ENCODE results near the gene IL3.

Gene IL3

DNA sequence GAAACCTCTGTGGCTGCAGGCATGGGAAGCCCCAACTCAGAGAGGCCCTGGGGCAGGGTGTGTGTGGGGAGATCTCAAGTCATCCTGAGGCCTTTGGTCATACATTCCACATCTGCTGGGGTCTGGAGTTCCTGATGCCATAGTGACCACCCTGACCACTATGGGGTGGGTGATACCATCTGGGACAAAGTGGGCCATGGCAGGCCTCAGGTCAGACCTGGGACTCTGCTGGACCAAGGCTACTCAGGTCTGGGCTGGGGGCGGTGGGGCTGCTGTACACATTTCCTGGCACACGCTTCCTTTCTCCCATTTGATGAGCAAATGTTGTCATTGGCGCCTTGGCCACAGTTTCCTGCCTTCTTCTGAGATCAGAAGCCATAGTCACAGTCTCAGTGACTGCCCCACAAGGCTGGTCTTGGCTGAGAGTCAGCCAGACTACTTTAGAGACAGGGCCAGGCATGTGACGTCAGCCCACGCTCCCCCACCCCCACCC, 33.9 kb upstream of the IL3 start:
- DNase-seq = no peak

DNA sequence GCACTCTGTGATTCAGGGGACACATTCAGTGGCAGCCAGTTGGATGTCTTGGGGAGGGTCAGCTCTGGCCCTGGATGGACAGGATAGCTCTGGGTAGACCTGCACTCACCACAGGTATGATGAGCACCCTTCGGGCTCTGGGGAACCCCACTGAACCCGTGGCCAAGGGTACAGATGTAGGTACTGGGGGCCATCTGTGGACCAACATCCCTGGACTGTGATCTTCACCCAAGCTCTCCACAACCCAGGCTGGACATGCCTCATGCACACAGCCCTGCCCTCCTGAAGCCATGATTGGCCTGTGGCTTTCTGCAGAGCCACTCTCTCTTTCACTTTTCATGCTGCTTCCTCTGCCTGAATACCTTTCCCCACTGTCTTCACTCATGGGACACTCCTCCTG, 33.4 kb upstream of the IL3 start:
- DNase-seq = no peak

GRCh38 chr5:132029609-132030330, 30.7 kb upstream of the IL3 start:
- no peak for DNase-seq

- DNase-seq = no peak
Measured at GRCh38 chr5:132030610-132031009, 29.8 kb upstream of the IL3 start.

- no peak for DNase-seq
Measured at GRCh38 chr5:132032196-132032595, 28.3 kb upstream of the IL3 start.

DNA sequence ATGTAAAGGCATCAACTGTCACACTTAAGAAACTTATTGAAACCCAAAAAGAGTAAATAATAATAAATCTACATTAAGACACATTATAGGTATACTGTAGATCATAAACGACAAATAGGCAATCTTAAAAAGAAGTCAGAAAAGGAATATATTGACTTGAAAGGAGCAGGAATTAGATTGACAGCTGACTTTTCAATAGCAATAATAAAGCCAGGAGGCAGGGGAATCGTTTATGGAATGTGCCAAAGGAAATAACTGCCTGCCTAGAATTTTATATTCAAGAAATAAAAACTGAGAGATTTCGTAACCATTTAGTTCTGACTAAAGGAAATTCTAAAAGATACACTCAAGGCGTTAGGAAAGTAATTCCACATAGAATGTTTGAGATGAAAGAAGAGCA, 27.3 kb upstream of the IL3 start:
- no peak for DNase-seq

DNA sequence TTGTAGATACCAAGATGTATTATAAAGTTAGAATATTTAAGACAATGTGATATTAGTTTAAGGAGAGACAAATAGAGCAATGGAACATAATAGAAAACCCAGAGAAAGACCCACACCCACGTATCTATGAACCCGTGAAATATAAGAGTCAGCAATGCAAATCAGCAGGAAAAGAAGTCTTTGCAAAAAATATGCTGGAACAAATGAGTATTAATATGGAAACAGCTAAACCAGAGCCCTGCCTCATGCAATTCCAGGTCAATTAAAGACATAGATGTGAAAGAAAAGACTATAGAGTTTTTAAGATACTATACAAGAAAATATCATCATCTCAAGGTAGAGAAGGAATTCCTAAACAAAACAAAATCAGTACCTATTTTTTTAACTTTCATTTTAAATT, 23.1 kb upstream of the IL3 start:
- DNase-seq = no peak

- no peak for DNase-seq
Measured at GRCh38 chr5:132044207-132044606, 16.2 kb upstream of the IL3 start.

DNA sequence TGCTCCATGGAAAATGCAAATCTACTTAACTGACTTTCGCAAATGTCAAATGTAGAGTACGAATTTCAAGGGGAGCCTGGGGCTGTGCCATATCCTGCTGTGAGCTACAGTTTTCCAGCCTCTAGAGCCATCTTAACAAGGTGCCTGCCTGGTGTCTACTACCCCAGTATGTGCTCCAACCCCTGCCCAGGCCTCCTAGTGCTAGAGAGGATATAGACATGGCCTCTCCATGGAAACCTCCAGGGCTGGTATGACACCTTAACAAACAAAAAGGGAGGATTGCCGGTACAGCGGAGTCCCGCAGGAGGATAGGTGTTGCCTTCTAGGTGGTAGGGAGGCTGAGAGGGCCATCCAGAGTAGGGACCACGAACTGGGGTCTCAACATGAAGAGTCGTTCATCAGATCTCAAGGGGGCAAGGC, 13.6 kb upstream of the IL3 start:
- DNase-seq = no peak

GRCh38 chr5:132049093-132049492, 11.4 kb upstream of the IL3 start:
- DNase-seq = no peak

- DNase-seq = no peak
Measured at GRCh38 chr5:132049559-132049958, 10.9 kb upstream of the IL3 start.

DNA sequence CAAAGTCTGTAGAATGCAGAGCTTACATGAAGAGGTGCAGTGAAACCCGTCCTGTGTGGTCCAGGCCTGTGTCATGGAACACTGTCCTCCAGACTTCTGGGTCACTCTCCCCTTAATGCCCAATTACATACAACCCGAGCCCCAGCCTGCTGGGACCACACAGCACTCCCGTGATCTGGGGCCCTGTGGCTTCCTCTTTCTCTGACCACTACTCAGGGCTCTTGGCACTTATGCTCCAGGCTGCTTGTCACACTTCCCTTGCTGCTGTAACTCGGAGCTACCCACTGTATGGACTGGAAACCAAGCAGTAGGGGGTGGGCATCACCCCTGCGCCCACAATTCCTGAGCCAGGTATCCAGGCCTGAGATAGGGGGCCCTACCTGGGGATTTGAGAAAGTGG, 10.3 kb upstream of the IL3 start:
- no peak for DNase-seq

DNA sequence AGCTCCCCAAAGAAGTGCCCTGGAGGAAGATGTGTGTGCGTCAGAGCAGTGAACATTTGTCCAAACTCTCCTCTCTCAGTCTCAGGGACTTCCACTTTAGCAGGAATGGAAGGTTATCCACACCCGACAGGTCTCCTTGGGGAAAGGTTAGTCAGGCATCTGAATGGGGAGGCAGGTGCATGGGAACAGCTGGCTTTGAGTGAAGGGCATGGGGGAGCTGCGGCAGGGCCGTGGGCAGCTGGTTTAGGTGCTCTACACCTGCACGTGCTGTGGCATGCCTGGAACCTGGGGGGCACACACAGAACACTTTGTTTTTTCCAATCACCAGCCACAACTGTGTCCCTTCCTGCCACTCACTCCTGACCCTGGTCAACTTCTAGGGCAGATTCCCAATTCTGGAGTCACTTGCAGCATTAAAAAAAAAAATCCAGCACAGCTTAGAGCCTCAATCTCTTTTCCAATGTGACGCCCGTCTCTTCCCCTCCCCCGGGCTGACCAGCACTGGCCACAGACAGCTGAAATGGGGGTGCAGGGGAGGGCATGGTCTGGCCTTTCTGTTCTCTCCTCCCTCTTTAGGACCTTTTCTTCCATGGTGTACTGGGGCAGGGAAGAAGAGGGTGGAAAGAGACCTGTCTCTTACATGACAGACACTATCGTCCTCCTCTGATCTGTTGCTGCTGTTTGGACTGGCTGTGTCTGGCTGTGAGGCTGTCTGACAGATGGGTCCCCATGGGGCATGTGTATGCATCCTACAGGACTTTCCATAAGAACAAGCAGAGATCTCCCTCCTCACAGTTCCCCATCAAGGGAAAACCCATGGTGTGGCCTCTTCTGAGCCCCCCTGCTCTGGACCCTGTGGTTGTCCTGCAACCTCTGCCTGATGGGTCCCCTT, 9.5 kb upstream of the IL3 start:
- no peak for DNase-seq

GRCh38 chr5:132052520-132052919, 7.9 kb upstream of the IL3 start:
- no peak for DNase-seq

- no peak for DNase-seq
Measured at GRCh38 chr5:132053483-132053882, 7.0 kb upstream of the IL3 start.

GRCh38 chr5:132054031-132054696, 6.3 kb upstream of the IL3 start:
- DNase-seq = no peak

DNA sequence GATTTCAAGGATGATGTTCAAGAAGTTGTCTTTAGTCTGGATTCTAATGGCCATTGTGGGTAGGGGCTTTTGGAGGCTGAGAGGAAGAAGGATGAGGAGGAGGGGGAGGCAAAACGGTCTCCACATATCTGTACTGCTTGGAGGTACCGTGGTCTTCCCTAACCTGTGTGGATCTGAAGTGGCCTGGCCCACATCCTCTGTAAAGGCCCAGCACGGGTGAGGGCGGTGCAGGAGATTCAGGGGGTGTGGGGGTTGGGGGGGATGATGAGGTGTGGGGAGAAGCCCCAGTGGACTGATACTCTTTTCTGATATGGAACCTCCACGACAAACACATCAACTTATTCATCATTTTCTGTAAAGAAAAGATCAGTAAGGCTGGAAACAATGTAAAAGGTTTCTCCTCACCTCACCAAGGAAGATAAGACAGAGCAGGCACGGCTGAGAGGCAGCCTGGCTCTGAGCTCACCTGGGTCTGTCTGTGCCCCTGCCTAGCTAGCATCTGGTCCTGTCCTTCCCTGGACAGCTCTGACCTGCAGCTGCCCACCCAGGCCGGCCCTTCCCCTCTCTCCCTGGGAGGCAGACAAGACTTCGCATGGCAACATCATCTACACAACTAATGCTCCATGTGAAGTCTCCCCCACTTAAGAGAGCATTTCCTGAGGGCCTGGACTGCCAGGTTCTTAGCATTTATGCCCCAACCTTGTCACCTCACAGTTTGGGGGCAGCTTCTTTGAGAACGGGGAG, 5.6 kb upstream of the IL3 start:
- DNase-seq = no peak

- no peak for DNase-seq
Measured at GRCh38 chr5:132055441-132055807, 5.0 kb upstream of the IL3 start.

DNA sequence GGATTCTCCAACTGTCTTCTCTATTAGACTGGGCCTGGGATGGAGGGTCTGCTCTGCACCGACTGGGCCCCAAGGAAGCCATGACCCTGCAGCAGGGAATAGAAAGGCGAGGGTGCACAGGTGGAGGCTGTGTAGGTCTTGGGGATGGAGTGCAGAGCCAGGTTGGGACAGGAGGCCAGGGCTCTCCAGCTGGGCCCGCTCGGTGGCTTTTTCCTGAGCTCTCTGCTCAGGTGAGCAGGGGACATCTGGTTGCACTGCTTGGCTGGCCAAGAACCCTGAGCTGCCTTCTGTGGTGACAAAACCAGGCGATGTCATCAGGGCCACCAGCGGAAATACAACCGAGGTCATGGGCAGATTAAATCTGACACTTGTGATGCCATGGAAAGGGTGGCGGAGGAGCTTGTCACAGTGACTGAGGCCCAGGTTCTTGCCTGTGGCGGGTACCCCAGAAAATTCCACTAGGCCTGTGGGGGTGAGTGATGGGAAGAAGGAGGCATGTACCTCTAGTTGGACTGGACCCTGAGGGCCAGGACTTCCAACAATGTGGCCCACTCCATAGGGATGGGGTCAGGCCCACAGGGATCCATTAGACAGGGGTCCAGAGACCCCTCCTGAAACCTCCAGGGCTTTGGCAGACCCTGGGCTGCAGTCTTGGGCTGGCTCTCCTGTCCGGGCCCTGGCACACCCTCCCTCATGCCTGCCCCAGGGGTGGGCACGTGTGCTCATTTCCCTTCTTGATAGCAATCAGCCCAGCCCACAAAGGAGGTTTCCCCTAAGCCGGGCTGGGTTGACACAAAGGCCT, 4.4 kb upstream of the IL3 start:
- no peak for DNase-seq

DNA sequence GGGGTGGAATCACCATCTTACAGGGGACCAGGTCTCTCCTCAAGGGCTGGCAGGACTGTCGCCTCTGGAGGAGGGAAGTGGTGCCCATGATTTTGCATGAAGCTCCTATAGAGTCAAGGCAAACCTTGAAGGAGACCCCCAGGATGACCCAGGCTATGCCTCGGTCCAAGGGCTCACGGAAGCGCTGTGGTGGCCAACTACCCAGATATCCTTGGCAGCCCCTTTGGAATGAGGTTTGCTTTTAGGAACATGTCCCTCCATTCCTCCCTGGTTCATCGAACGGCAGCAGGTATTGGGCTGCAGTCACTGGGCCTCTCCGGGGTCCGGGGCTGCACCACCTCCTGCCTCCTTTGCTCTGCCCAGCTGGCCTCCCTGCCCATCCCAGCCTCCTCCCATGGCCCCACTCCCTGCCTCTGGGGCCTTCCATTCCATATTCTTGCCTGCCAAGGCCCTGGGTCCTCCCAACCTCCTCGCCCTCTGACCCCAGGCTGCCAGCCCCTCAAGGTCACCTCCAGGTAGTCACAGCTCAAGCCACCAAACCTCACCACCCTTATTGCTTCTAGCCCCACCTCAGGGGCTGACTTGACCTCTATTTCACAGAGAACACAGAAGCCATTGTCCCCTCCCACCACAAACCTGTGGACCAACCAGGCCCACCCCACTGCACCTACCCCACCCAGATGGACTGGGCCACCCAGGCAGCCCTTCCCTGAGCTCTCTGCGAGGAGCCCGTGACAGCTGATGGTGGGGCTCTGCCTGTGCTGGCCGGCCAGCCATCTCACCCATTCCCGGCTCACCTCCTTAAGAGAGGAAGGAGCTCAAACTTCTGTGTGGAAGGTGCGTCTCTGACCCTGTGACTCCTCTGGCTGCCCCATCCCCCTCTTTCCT, 3.6 kb upstream of the IL3 start:
- DNase-seq = no peak
